Breast epithelium (tissue), 3 donors: ENCODE measurements around the gene CHD1L.
A peak's percentile ranks its signal among the peaks of the same experiment; 100 is the strongest.

ENCODE experiments used
- CTCF ChIP-seq, 3 donors: fragments of 450-650 bp; IDR thresholded peaks; one replicate each; pipeline ENCODE4 v1.5.1; 2016 to 2017; ENCODE audit warnings: antibody characterized with exemption in 3 of 3, mild to moderate bottlenecking in 3 of 3, moderate library complexity in 3 of 3
- POLR2A ChIP-seq: fragments of 450-650 bp; IDR thresholded peaks from one replicate; pipeline ENCODE4 v1.6.1; 2016; ENCODE audit warnings: antibody characterized with exemption, mild to moderate bottlenecking, moderate library complexity
- POLR2AphosphoS5 ChIP-seq, 3 donors: sonication (generic); formaldehyde crosslinking; IDR thresholded peaks; one replicate each; pipeline ENCODE4 v1.6.1; 2017; ENCODE audit warnings: antibody characterized with exemption in 3 of 3

DNA sequence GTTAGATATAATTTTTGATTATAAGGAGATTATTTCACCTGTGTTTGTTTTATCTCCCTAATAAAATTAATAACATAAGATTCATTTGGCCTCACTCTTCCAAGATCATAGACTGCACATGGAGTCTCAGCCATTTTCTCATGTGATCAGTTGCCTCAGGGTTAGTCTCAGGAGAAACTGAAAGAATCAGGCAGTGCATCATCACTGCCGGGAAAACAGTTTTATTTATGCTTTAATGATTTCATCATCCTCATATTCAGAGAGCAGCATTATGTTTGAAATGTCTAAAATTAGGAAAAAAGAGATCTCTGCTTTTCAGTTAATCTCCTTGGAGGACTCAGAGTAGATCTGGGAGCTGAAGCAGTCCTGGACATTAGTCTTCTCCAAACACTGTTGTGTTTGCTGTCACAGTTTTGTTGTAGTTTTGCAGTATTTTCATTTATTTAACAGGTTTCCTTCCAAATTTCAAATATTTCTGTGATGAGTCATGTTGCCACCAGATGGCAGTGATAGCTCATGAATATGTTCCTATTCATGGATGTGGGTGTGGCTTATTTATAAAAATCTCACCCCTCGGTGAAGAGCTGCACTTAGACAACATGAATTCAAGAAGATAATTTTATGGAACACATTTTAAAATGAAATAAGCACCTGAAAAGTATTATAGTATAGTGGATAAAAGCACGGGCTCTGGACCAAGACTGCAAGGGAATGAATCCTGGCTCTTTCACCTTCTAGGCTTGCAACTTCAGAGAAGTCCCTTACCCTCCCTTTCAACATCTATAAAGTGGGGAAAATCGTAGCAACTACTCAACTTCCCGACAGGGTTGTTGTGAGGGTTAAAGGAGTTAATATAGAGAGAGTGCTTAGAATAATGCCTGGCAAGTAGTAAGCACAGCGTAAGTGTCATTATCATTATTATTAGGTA lies 31.2 kb downstream of the CHD1L start:
- TF ChIP-seq POLR2A (no peak), CTCF (IDR thresholded peaks at IDR 0.05) (peak; percentile 7 to 52 (median 48)), POLR2AphosphoS5 (IDR thresholded peaks at IDR 0.05) (no peak)
